Measurements from ENCODE around the gene GFY.
"Not testable (repeated sequence)": the region's sequence is repeated elsewhere in the genome, so short reads cannot be mapped to it uniquely, and the experiment has no call there.

Gene GFY

GRCh38 chr19:49442771-49443365 is 17.7 kb downstream of the GFY start:
- in situ Hi-C loops (cut with MboI; ENCODE audit: low sequenced_read_pairs): no loop called here

GRCh38 chr19:49443366-49444099 is 18.3 kb downstream of the GFY start:
- in situ Hi-C loops (cut with MboI; ENCODE audit: low sequenced_read_pairs): no loop called here

GRCh38 chr19:49444100-49444700 is 19.0 kb downstream of the GFY start:
- in situ Hi-C loops (cut with MboI; ENCODE audit: low sequenced_read_pairs): not testable (repeated sequence)

GRCh38 chr19:49445997-49446396 is 20.8 kb downstream of the GFY start:
- in situ Hi-C loops (cut with MboI; ENCODE audit: low sequenced_read_pairs): no loop called here

GRCh38 chr19:49447485-49448431 is 22.6 kb downstream of the GFY start:
- in situ Hi-C loops (cut with MboI; ENCODE audit: low sequenced_read_pairs): no loop called here

- in situ Hi-C loops (cut with MboI; ENCODE audit: low sequenced_read_pairs): no loop called here
Observed at GRCh38 chr19:49448432-49448786, 23.2 kb downstream of the GFY start.

- in situ Hi-C loops (cut with MboI; ENCODE audit: low sequenced_read_pairs): no loop called here
Observed at GRCh38 chr19:49450405-49450804, 25.2 kb downstream of the GFY start.

GRCh38 chr19:49451430-49452181 is 26.4 kb downstream of the GFY start, which contains the start of gene PIH1D1:
TSS of gene PIH1D1 (minus strand) at chr19:49451814. CDS start at chr19:49451574, 240 bp downstream.
- in situ Hi-C loops (cut with MboI; ENCODE audit: low sequenced_read_pairs): no loop called here

- in situ Hi-C loops (cut with MboI; ENCODE audit: low sequenced_read_pairs): no loop called here
Observed at GRCh38 chr19:49453013-49453756, 28.0 kb downstream of the GFY start, which contains the start of gene ALDH16A1. TSS of gene ALDH16A1 (plus strand) at chr19:49453225. CDS start at chr19:49453332, 107 bp downstream.

GRCh38 chr19:49453757-49454240 is 28.6 kb downstream of the GFY start:
- in situ Hi-C loops (cut with MboI; ENCODE audit: low sequenced_read_pairs): no loop called here

- in situ Hi-C loops (cut with MboI; ENCODE audit: low sequenced_read_pairs): no loop called here
Observed at GRCh38 chr19:49455773-49456172, 30.6 kb downstream of the GFY start.

GRCh38 chr19:49456326-49456725 is 31.1 kb downstream of the GFY start:
- in situ Hi-C loops (cut with MboI; ENCODE audit: low sequenced_read_pairs): no loop called here

- in situ Hi-C loops (cut with MboI; ENCODE audit: low sequenced_read_pairs): no loop called here
Observed at GRCh38 chr19:49458567-49458903, 33.3 kb downstream of the GFY start.

GRCh38 chr19:49459388-49459787 is 34.2 kb downstream of the GFY start:
- in situ Hi-C loops (cut with MboI; ENCODE audit: low sequenced_read_pairs): no loop called here

- in situ Hi-C loops (cut with MboI; ENCODE audit: low sequenced_read_pairs): not testable (repeated sequence)
Observed at GRCh38 chr19:49461130-49461529, 35.9 kb downstream of the GFY start.

- in situ Hi-C loops (cut with MboI; ENCODE audit: low sequenced_read_pairs): no loop called here
Observed at GRCh38 chr19:49461656-49462055, 36.5 kb downstream of the GFY start.

- in situ Hi-C loops (cut with MboI; ENCODE audit: low sequenced_read_pairs): no loop called here
Observed at GRCh38 chr19:49462492-49462891, 37.3 kb downstream of the GFY start.

- in situ Hi-C loops (cut with MboI; ENCODE audit: low sequenced_read_pairs): no loop called here
Observed at GRCh38 chr19:49463960-49464740, 39.0 kb downstream of the GFY start.

- in situ Hi-C loops (cut with MboI; ENCODE audit: low sequenced_read_pairs): no loop called here
Observed at GRCh38 chr19:49465371-49465770, 40.2 kb downstream of the GFY start.
